ENCODE measurements around the gene CHID1.

DNA sequence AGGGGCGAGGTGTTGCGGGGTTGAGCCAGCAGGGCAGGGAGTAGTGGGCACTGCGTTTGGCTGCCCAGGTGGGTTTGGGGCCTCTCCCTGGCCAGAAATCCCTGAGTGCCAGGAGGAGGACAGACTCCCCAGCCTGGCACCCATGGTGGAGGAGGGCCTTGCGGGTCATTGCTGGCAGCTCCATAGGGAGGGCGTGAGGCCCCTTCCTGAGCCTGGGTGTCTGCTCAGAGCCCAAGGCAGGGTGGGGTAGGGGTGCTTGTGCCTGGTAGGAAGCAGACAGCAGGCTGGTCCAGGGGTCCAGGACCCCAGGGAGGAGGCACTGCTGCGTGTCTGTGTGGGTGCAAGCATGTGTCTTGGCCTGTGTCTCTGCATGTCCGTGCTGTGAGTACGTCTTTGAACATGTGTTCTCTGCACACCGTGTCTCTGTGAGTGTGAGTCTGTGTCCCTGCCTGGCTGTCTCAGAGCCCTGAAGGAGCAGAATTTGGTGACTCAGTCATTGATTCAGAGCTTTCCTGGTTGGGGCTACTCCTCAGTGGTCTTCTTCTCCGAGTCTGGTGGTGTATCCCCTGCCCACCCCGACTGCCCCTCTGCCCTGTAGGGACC lies 64.0 kb downstream of the CHID1 start:
- TF ChIP-seq, protein P1, sequence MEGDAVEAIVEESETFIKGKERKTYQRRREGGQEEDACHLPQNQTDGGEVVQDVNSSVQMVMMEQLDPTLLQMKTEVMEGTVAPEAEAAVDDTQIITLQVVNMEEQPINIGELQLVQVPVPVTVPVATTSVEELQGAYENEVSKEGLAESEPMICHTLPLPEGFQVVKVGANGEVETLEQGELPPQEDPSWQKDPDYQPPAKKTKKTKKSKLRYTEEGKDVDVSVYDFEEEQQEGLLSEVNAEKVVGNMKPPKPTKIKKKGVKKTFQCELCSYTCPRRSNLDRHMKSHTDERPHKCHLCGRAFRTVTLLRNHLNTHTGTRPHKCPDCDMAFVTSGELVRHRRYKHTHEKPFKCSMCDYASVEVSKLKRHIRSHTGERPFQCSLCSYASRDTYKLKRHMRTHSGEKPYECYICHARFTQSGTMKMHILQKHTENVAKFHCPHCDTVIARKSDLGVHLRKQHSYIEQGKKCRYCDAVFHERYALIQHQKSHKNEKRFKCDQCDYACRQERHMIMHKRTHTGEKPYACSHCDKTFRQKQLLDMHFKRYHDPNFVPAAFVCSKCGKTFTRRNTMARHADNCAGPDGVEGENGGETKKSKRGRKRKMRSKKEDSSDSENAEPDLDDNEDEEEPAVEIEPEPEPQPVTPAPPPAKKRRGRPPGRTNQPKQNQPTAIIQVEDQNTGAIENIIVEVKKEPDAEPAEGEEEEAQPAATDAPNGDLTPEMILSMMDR (IDR thresholded peaks at IDR 0.05; ENCODE audit: low read depth, low read length, poor library complexity, severe bottlenecking) = no peak
- no peak for TF ChIP-seq EZH2phosphoT487 (IDR thresholded peaks at IDR 0.05; ENCODE audit: borderline replicate concordance, low read length)
